GM21381 (cell line): ENCODE data around the gene TOR1AIP2.
"Not testable (repeated sequence)": the region's sequence is repeated elsewhere in the genome, so short reads cannot be mapped to it uniquely, and the experiment has no call there.

Source experiments
- ATAC-seq: cut with Tn5 transposase; IDR thresholded peaks from one replicate; pipeline ENCODE4 v1.9.1; 2021; ENCODE audit warnings: mild to moderate bottlenecking, moderate library complexity; ENCODE audit not compliant: unreplicated experiment

TOR1AIP2 gene

DNA sequence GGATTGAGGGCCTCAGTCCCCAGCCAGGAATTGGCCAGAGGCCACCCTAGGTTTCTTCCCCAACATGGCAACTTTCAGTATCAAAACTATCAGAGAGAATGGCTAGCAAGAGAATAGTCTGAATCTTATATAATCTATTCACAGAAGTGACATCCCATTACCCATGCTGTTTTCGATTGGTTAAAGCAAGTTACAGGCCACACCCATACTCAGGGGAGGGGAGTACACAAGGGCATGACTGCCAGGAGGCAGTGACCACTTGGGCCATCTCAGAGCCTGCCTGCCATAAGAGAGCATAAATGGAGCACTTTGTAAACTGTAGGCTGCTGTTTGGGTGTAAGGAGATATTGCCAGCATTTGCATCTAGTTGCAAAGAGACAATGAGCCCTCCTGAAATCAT, 69.1 kb downstream of the TOR1AIP2 start:
- no peak for ATAC-seq

DNA sequence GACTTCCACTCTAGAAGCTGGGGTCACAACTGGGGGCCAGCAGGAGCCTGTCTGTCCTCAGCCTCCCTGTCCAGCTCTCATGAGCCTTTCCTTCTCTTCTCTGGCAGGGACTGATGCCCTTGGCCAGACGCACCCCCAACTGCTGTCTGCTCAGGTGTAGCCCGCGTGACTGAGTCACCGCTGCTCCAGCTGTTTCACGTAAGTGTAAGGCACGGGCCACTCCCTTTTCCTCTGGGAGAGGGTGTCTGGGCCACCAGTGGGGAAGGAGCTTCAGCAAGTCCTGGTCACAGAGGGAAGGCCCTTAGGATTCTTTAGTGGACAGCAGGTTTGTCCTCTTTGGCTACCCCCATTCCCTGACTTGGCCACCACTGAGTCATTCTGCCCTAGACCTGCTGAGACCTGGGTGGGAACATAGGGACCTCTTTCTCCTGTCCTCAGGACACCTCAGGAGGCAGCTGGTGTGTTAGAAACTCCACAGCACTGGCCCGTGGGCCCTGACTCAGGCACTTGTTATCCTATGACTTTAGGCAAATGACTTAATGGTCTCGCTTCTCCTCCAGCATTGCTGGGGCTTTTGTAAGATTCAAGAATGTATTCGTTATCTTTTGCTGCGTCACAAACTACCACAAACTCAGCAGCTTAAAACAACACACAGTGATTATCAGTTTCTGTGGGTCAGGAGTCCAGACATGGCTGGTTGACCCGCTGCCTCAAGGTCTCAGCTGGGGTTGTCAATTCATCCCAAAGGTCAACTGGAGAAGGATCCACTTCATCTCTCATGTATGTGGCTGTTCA, 69.7 kb downstream of the TOR1AIP2 start:
- no peak for ATAC-seq

DNA sequence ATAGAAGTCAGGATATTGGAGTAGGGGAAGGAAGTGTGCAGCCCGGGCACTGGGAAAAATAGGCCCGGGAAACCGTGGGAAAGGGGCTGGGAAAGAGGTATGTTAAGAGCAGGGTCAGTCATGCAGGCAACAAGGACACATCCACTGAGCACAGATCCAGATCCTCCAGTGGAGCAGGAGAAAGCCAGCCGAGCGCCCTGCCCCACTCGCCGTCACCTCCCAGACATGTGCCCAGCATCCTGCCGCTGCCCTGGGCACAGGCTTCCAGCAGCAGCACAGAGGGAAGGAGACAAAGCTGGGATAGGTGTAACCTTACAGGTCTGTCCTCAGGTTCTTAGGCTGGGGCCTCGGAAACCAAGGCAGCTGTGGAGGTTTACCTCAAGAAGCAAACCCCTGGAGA, 70.3 kb downstream of the TOR1AIP2 start:
- ATAC-seq: no peak

- ATAC-seq: no peak
Measured at GRCh38 chr1:179806333-179806732, 71.3 kb downstream of the TOR1AIP2 start.

GRCh38 chr1:179805291-179806195, 72.1 kb downstream of the TOR1AIP2 start:
- ATAC-seq: no peak

DNA sequence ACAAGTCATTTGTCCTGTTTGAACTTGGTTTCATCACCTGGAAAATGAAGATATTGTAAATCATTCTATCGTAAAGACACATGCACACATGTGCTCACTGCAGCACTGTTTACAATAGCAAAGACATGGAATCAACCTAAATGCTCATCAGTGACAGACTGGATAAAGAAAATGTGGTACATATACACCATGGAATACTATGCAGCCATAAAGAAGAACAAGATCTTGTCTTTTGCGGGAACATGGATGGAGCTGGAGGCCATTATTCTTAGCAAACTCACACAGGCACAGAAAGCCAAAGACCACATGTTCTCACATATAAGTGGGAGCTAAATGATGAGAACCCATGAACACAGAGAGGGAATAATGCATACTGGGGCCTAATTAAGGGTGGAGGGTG, 73.2 kb downstream of the TOR1AIP2 start:
- ATAC-seq: not testable (repeated sequence)

DNA sequence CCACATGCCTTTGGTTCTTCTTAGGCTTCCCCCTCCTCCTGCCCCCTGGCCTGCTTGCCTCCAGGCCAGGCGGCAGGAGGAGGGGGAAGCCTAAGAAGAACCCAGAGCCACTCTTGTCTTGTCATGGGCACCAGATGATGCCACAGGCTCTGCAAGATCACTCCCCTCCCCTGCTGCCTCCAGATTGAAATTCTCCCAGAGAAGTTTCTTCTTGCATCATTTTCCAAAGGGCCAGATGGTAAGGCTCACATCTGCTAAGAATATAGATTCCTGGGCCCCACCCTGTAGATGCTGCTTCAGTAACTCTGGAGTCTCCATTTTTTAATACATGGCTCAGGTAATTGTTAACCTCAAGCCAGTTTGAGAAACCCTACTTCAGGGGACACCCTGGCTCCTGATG, 73.7 kb downstream of the TOR1AIP2 start:
- ATAC-seq: no peak

GRCh38 chr1:179803104-179803503, 74.5 kb downstream of the TOR1AIP2 start:
- ATAC-seq: no peak

DNA sequence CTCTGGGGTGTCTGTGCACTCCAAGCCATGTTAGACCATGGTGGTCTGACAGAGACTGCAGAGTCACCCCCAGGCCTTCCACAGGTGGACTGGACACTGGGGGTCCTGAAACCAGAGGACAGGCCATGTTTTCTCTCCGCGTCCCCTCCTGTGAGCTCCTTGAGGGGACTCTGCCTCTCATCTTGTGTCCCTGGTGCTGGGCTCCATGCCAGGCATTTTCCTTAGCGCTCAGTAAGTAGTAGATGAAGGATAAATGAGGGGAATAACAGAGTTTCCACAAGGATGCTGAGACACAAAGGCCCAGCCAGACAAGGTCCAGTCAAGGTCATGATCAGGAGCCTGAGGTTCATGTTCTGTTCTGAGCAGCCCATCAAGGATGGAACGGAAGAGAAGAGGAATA, 77.1 kb downstream of the TOR1AIP2 start:
- no peak for ATAC-seq

- no peak for ATAC-seq
Measured at GRCh38 chr1:179798864-179799516, 78.6 kb downstream of the TOR1AIP2 start.

DNA sequence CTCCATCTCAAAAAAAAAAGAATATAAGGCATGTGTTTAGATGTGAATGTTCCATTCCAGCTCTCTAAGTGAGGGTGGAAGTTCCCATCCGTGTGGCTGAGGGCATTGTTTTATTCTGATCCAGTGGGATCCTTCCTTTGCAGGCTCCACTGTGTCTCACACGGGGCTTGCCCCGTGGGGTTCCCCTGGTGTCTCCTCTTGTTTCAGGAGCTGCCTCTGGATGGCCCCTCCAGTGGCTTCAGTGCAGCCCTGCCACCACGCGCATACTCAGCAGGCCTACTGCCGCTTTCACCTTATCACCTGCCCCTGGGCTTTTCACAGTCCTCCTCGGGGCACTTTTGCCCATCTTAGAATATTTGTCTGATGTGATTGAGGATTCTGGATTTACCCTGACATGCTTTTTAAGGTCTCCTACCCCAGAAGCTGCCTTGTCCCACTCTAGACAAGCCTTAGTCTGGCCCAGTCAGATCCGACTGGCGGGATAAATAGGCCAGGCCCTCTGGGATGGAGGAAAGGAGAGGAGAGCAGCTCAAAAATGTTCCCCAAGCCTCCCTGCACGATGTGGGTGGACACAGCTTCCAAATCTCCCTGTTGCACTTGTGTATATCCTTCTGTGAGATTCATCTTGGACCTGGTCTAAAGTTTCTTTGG, 79.3 kb downstream of the TOR1AIP2 start:
- no peak for ATAC-seq

DNA sequence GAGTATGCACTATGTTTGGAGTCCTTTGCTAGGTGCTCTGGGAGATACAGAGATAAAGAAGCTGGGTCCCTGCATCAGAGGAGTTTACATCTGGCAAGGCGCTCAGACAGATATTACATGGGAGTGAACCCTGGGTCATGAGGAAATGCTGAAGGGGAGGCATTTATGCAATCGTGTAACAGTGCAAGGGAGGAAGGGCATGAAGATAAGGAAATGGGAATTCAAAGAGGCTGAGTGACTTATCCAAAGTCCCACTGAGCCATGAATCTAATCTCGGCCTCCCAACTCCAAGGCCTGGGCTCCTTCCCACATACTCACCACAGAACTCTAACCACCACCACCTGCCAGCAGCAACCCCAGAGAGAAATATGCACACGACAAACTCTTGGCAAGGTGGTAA, 82.9 kb downstream of the TOR1AIP2 start:
- ATAC-seq: no peak

DNA sequence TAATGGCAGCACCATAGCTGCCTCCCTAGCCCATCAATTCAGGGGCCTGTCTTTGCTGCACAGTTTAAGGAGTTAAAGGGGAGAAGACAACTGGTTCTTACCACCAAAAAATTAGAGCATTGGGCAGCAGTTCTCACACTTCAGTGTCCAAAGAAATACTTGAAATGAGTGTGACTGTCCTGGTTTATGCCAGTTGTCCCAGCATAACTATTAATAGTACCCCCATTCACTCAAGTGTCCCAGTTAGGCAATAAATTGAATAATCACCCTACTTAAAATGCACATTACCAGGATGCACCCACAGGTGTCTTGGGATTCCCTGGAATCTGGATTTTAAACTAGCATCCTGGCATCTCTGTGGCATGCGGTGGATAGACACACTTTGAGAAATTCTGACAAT, 83.5 kb downstream of the TOR1AIP2 start:
- no peak for ATAC-seq

DNA sequence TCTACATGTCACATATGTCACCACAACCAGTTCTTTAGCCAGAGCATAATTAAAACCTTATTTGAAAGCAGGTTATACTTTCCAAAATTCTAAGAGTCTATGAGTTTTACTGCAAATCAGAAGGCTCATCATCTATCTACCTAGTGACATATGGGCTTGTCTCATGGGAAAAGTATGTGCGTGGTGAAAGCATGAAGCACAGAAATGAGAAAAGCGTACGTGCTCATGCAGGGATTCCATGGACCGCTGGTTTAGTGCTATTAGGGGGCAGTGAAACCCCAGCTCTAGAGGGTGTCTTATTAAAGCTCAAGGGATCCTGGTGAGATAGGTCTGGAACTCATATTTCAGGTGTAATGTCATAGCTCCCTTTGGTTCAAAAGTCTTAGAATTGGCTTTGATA, 84.3 kb downstream of the TOR1AIP2 start:
- no peak for ATAC-seq
